22Rv1 (cell line): Measurements from ENCODE around the gene FGF5.

Source experiments
- ZFX ChIP-seq: fragments of 450-650 bp; IDR thresholded peaks from 2 replicates; pipeline ENCODE4 v1.6.1; 2017; ENCODE audit warnings: antibody characterized with exemption, borderline replicate concordance
- TF ChIP-seq, protein P1 (sequence below): fragments of 450-650 bp; IDR thresholded peaks from 2 replicates; pipeline ENCODE4 v1.5.1; 2017; ENCODE audit warnings: mild to moderate bottlenecking

- TF ChIP-seq, protein P1, sequence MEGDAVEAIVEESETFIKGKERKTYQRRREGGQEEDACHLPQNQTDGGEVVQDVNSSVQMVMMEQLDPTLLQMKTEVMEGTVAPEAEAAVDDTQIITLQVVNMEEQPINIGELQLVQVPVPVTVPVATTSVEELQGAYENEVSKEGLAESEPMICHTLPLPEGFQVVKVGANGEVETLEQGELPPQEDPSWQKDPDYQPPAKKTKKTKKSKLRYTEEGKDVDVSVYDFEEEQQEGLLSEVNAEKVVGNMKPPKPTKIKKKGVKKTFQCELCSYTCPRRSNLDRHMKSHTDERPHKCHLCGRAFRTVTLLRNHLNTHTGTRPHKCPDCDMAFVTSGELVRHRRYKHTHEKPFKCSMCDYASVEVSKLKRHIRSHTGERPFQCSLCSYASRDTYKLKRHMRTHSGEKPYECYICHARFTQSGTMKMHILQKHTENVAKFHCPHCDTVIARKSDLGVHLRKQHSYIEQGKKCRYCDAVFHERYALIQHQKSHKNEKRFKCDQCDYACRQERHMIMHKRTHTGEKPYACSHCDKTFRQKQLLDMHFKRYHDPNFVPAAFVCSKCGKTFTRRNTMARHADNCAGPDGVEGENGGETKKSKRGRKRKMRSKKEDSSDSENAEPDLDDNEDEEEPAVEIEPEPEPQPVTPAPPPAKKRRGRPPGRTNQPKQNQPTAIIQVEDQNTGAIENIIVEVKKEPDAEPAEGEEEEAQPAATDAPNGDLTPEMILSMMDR = no peak
- no peak for TF ChIP-seq ZFX
These were observed 35.4 kb downstream of the FGF5 start for GRCh38 chr4:80301884-80302283.
